A673 (cell line): ENCODE measurements around the gene WWTR1. TPM values are rescaled to one million over a fixed set of nuclear protein-coding genes. Genes with fewer than 3 reads are reported as not detected.
A peak's percentile ranks its signal among the peaks of the same experiment; 100 is the strongest.

ENCODE experiments used
- BruUV-seq: library from RNA; stranded (reverse); fragments of 400-500 nt; replicated peaks from 2 replicates; lab custom pipeline; 2021; lab: Mats Ljungman, UMichigan
- CTCF ChIA-PET: fragments of 300-600 bp; sonication (Branson Sonifier 250); formaldehyde crosslinking; loops from one replicate; lab custom pipeline; 2022; ENCODE audit warnings: antibody characterized with exemption; lab: Charles Lee
- POLR2A ChIA-PET: fragments of 300-600 bp; sonication (Branson Sonifier 250); formaldehyde crosslinking; loops from one replicate; lab custom pipeline; 2022; ENCODE audit warnings: antibody characterized with exemption; ENCODE audit not compliant: low non-redundant PET; lab: Charles Lee
- DNase-seq: peaks from one replicate; pipeline ENCODE4 v3.0.0-alpha.2; 2015; ENCODE audit warnings: low spot score
- H3K27ac ChIP-seq: fragments of 200-600 bp; sonication (generic); 2 replicates; pipeline ENCODE4 v1.5.1; 2016; ENCODE audit warnings: mixed run types, low read depth, mild to moderate bottlenecking, mixed read lengths, antibody characterized with exemption, low read length; ENCODE audit not compliant: poor library complexity, severe bottlenecking
- H3K27me3 ChIP-seq: fragments of 200-600 bp; sonication (generic); replicated peaks from 2 replicates; pipeline ENCODE4 v1.6.1; 2017; ENCODE audit warnings: mixed run types, low read depth, mild to moderate bottlenecking, mixed read lengths, antibody characterized with exemption, low read length; ENCODE audit not compliant: insufficient read depth, poor library complexity
- H3K36me3 ChIP-seq: fragments of 200-600 bp; sonication (generic); 2 replicates; pipeline ENCODE4 v1.6.1; 2016; ENCODE audit warnings: mixed run types, mild to moderate bottlenecking, mixed read lengths, antibody characterized with exemption, low read length; ENCODE audit not compliant: insufficient read depth, poor library complexity, severe bottlenecking
- H3K4me1 ChIP-seq: fragments of 200-600 bp; sonication (generic); 2 replicates; pipeline ENCODE4 v1.6.1; 2017; ENCODE audit warnings: mixed run types, mild to moderate bottlenecking, mixed read lengths, antibody characterized with exemption, low read length; ENCODE audit not compliant: insufficient read depth, poor library complexity, severe bottlenecking
- H3K4me3 ChIP-seq: fragments of 200-600 bp; sonication (generic); 2 replicates; pipeline ENCODE4 v1.5.1; 2016; ENCODE audit warnings: low read depth, mixed run types, mild to moderate bottlenecking, mixed read lengths, low read length; ENCODE audit not compliant: poor library complexity, severe bottlenecking
- H3K9me3 ChIP-seq: fragments of 200-600 bp; sonication (generic); 2 replicates; pipeline ENCODE4 v1.6.1; 2016; ENCODE audit warnings: mixed run types, low read depth, mild to moderate bottlenecking, mixed read lengths, antibody characterized with exemption, low read length; ENCODE audit not compliant: poor library complexity, severe bottlenecking
- CTCF ChIP-seq: fragments of 300-800, 200-600 bp; sonication (generic); conservative IDR thresholded peaks from 2 replicates; pipeline ENCODE4 v1.5.1; 2017; ENCODE audit warnings: low read depth, mild to moderate bottlenecking, antibody characterized with exemption, low read length, moderate library complexity, mixed read lengths
- EZH2 ChIP-seq: fragments of 200-600 bp; sonication (generic); IDR thresholded peaks from 2 replicates; pipeline ENCODE4 v1.6.1; 2017; ENCODE audit warnings: borderline replicate concordance, low read depth, mild to moderate bottlenecking, mixed read lengths, antibody characterized with exemption, low read length; ENCODE audit not compliant: poor library complexity, severe bottlenecking
- intact Hi-C: fragments of 100-400 bp; cut with micrococcal nuclease; formaldehyde crosslinking; loops from one replicate; pipeline ENCODE4 v1.10.0; 2022; ENCODE audit not compliant: unreplicated experiment
- total RNA-seq: library from RNA; stranded (reverse); gene quantifications from 2 replicates; pipeline ENCODE4 v1.2.3, GENCODE V29; 2021

Gene WWTR1
- total RNA-seq, 1 experiment from 2014 or later, result 76.8 TPM

GRCh38 chr3:149592758-149593240 lies 65.0 kb downstream of the WWTR1 start:
- H3K36me3 ChIP-seq, result no peaks in the 10 kb centered on the region
- ChIA-PET POLR2A (interaction anchor here (0.6 kb wide), 1 partner anchor 11 kb away, joined by 3 read pairs; no protein-coding TSS in a partner anchor), CTCF (interaction anchor here (1.1 kb wide), 1 partner anchor 17 kb away, joined by 3 read pairs; no protein-coding TSS in a partner anchor)
- peaks cover 73% of the 10 kb centered on the region for H3K4me1 ChIP-seq
- H3K27me3 ChIP-seq, result no peaks in the 10 kb centered on the region
- BruUV-seq, result no TSS peak
- DNase-seq, result peak; percentile 81
- H3K4me3 ChIP-seq, result peak overlapping the region; percentile 23
- H3K27ac ChIP-seq, result peak overlapping the region; percentile 68
- TF ChIP-seq CTCF (no peak), EZH2 (no peak)
- no peaks in the 10 kb centered on the region for H3K9me3 ChIP-seq
- intact Hi-C loops, result no loop called here

GRCh38 chr3:149590691-149591441 lies 67.0 kb downstream of the WWTR1 start:
- DNase-seq, result peak; percentile 50
- Histone ChIP-seq H3K4me3 (no peak overlapping the region), H3K4me1 (peaks cover 86% of the 10 kb centered on the region), H3K27ac (peak overlapping the region; percentile 68), H3K27me3 (no peaks in the 10 kb centered on the region), H3K9me3 (no peaks in the 10 kb centered on the region), H3K36me3 (no peaks in the 10 kb centered on the region)
- TF ChIP-seq EZH2 (no peak), CTCF (no peak)
- POLR2A ChIA-PET, result interaction anchor here (0.6 kb wide), 1 partner anchor 71 kb away, joined by 5 read pairs; no protein-coding TSS in a partner anchor
- CTCF ChIA-PET, result no interaction called here
- BruUV-seq, result no TSS peak
- intact Hi-C loops, result no loop called here

DNA sequence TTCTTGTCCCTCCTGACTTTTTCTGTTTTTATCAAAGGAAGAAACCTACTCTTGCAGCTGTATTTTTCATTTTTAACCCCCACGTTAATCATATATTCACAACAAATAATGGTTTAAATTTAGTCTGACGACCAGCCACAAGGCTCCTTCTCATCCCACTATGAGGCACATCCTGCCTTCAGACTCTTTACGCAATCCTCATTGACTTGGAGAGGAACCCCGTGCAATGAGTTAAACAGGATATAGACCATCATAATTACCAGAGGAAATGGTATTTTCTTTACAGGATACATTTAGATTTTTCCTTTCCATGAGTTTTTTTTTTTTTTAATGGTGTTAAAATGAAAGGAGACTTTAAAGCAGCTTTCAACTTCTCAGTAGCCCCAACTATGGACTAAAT lies 68.5 kb downstream of the WWTR1 start:
- TF ChIP-seq EZH2, result no peak
- TF ChIP-seq CTCF, result no peak
- H3K27ac ChIP-seq, result peak overlapping the region; percentile 90
- H3K4me1 ChIP-seq, result peaks cover 97% of the 10 kb centered on the region
- BruUV-seq, result no TSS peak
- H3K9me3 ChIP-seq, result no peaks in the 10 kb centered on the region
- no peaks in the 10 kb centered on the region for H3K27me3 ChIP-seq
- intact Hi-C loops, result no loop called here
- no peaks in the 10 kb centered on the region for H3K36me3 ChIP-seq
- POLR2A ChIA-PET, result no interaction called here
- CTCF ChIA-PET, result interaction anchor here (0.6 to 0.7 kb wide), 2 partner anchors 13 to 94 kb away, joined by 5 to 9 read pairs; no protein-coding TSS in a partner anchor
- no peak overlapping the region for H3K4me3 ChIP-seq
- peak; percentile 96 for DNase-seq
